Epithelial cell of proximal tubule (primary cell): ENCODE data around the gene ACD. TPM values are rescaled to one million over a fixed set of nuclear protein-coding genes. Genes with fewer than 3 reads are reported as not detected.

Experiments
- DNase-seq: peaks from one replicate; pipeline ENCODE4 v3.0.0-alpha.2; 2011; ENCODE audit warnings: low read depth
- H3K4me3 ChIP-seq: 2 replicates; pipeline ENCODE4 v1.5.1; 2011; ENCODE audit warnings: low read depth, mild to moderate bottlenecking, low read length
- total RNA-seq: library from RNA; depleted of rRNA; stranded (reverse); fragments of >200 nt; gene quantifications from 2 replicates; pipeline ENCODE4 v1.2.3, GENCODE V29; 2015
- TF ChIP-seq, protein P1 (sequence below): conservative IDR thresholded peaks from 2 replicates; pipeline ENCODE4 v1.5.1; 2012; ENCODE audit warnings: low read depth, mild to moderate bottlenecking, low read length

Gene ACD
- total RNA-seq, 1 donor from 2014 or later, result 71.6 TPM

DNA sequence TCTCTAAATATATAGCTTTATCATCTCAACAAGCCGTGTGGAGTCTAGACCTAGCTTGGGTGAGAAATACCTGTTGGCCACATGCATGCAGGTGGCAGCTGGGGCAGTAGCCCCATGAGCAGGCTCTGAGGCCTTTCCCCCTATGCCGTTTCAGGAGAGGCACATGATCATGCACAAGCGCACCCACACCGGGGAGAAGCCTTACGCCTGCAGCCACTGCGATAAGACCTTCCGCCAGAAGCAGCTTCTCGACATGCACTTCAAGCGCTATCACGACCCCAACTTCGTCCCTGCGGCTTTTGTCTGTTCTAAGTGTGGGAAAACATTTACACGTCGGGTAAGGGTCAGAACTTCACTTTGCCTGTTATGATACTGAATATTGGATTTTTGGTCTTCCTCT is 31.8 kb downstream of the ACD start:
- no peak for DNase-seq
- no peak overlapping the region for H3K4me3 ChIP-seq
- TF ChIP-seq, protein P1, sequence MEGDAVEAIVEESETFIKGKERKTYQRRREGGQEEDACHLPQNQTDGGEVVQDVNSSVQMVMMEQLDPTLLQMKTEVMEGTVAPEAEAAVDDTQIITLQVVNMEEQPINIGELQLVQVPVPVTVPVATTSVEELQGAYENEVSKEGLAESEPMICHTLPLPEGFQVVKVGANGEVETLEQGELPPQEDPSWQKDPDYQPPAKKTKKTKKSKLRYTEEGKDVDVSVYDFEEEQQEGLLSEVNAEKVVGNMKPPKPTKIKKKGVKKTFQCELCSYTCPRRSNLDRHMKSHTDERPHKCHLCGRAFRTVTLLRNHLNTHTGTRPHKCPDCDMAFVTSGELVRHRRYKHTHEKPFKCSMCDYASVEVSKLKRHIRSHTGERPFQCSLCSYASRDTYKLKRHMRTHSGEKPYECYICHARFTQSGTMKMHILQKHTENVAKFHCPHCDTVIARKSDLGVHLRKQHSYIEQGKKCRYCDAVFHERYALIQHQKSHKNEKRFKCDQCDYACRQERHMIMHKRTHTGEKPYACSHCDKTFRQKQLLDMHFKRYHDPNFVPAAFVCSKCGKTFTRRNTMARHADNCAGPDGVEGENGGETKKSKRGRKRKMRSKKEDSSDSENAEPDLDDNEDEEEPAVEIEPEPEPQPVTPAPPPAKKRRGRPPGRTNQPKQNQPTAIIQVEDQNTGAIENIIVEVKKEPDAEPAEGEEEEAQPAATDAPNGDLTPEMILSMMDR, result no peak

DNA sequence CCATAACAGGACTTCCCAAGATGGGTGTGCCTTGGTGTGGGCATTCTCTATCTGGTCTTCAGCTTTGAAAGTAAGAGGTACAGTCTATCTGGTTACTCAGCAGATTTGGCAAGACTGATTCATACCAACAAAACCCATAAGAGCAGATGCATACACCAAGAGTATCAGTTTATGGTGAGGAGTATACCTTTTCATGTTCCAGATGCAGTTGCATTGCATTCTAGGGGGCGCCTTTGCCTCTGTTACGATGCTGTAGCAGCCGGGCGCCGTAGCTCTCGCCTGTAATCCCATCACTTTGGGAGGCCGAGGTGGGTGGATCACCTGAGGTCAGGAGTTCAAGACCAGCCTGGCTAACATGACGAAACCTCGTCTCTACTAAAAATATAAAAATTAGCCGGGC is 46.3 kb downstream of the ACD start:
- no peak for DNase-seq

DNA sequence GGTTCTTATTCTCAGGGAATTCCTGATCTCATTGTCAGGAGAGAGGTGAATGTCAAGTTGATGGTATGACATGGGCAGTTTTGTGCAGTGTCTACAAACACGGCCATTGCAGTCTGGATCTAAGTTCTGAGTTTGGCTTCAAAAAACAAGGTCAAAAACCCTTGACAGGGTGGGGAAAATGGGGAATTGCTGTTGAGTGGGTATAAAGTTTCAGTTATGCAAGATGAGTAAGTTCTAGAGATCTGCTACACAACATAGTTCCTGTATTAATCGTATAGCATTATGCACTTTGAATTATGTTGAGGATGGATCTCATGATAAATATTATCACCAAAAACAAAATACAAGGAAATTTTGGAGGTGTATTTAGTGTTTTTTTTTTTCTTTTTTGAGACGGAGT is 51.7 kb downstream of the ACD start:
- DNase-seq, result no peak
- no peak overlapping the region for H3K4me3 ChIP-seq
- TF ChIP-seq, protein P1, result no peak

More for the DNA sequence above, 46.3 kb downstream of the ACD start:
- TF ChIP-seq, protein P1, result peak; percentile 32
- no peak overlapping the region for H3K4me3 ChIP-seq

Other genes starting within 250 kb of the ACD start
- 1.8 and 7.3 TPM in 2 replicates for gene ZDHHC1, start 243.8 kb downstream of the ACD start, total RNA-seq
- 1.2 and 2.2 TPM in 2 replicates for gene HSD11B2, start 229.1 kb downstream of the ACD start, total RNA-seq
- gene ATP6V0D1, start 179.1 kb downstream of the ACD start, total RNA-seq, result 97.9 and 120 TPM in 2 replicates
- not detected in 2 replicates for gene AGRP, start 176.7 kb downstream of the ACD start, total RNA-seq
- 44.5 and 74.9 TPM in 2 replicates for gene RIPOR1, start 131.4 kb downstream of the ACD start, total RNA-seq
- 25.9 and 32.0 TPM in 2 replicates for gene CTCF, start 97.7 kb downstream of the ACD start, total RNA-seq
- gene CARMIL2, start 15.1 kb downstream of the ACD start, total RNA-seq, result 1.3 and 2.7 TPM in 2 replicates
- 13.3 and 15.9 TPM in 2 replicates for gene PARD6A, start 700 bp upstream of the ACD start, total RNA-seq
- gene ENKD1, start 6.5 kb upstream of the ACD start, total RNA-seq, result 12.2 and 17.4 TPM in 2 replicates
- gene C16orf86, start 6.6 kb upstream of the ACD start, total RNA-seq, result 4.7 and 5.9 TPM in 2 replicates
- gene GFOD2, start 59.1 kb upstream of the ACD start, total RNA-seq, result 16.1 and 20.1 TPM in 2 replicates
- gene RANBP10, start 146.3 kb upstream of the ACD start, total RNA-seq, result 4.0 and 5.3 TPM in 2 replicates
- 0.07 and 0.52 TPM in 2 replicates for gene TSNAXIP1, start 146.6 kb upstream of the ACD start, total RNA-seq
- 33.7 and 45.7 TPM in 2 replicates for gene THAP11, start 182.1 kb upstream of the ACD start, total RNA-seq
- 219 and 549 TPM in 2 replicates for gene NUTF2, start 186.7 kb upstream of the ACD start, total RNA-seq
- 36.3 and 40.4 TPM in 2 replicates for gene CENPT, start 187.4 kb upstream of the ACD start, total RNA-seq
- gene EDC4, start 212.8 kb upstream of the ACD start, total RNA-seq, result 61.1 and 61.2 TPM in 2 replicates
- 0.46 TPM in 1 of 2 replicates, not detected in the other for gene NRN1L, start 224.6 kb upstream of the ACD start, total RNA-seq
- 6.7 and 8.1 TPM in 2 replicates for gene PSKH1, start 233.0 kb upstream of the ACD start, total RNA-seq